Activated CD4-positive, alpha-beta T cell treated with anti-CD3 and anti-CD28 coated beads for 36 hours (primary cell): ENCODE data around the gene MICU1. TPM values are rescaled to one million over a fixed set of nuclear protein-coding genes. Genes with fewer than 3 reads are reported as not detected.
"Not testable (repeated sequence)": the region's sequence is repeated elsewhere in the genome, so short reads cannot be mapped to it uniquely, and the experiment has no call there.

Experiments used
- ATAC-seq: fragments of 200-7000 bp; cut with Tn5 transposase; one replicate; pipeline ENCODE4 v1.10.0; 2021; ENCODE audit warnings: mild to moderate bottlenecking, moderate library complexity
- CTCF ChIA-PET: fragments of 350-600 bp; sonication (Branson Sonifier 250); formaldehyde crosslinking; loops from one replicate; lab custom pipeline; 2021; ENCODE audit warnings: antibody characterized with exemption; lab: Charles Lee
- POLR2A ChIA-PET: fragments of 350-600 bp; sonication (Branson Sonifier 250); formaldehyde crosslinking; loops from one replicate; lab custom pipeline; 2021; ENCODE audit warnings: antibody characterized with exemption, inconsistent platforms; lab: Charles Lee
- DNase-seq: peaks from one replicate; pipeline ENCODE4 v3.0.0-alpha.2; 2020
- H3K27ac Mint-ChIP-seq: one replicate; pipeline ENCODE4 v1.8.0; 2021; ENCODE audit warnings: mixed read lengths
- H3K27me3 Mint-ChIP-seq: one replicate; pipeline ENCODE4 v1.8.0; 2021; ENCODE audit warnings: mixed read lengths
- H3K36me3 Mint-ChIP-seq: one replicate; pipeline ENCODE4 v1.8.0; 2021; ENCODE audit warnings: low read depth, mixed read lengths
- H3K4me1 Mint-ChIP-seq: one replicate; pipeline ENCODE4 v1.8.0; 2021; ENCODE audit warnings: mixed read lengths
- H3K4me3 Mint-ChIP-seq: one replicate; pipeline ENCODE4 v1.8.0; 2021; ENCODE audit warnings: mild to moderate bottlenecking, moderate library complexity, mixed read lengths
- H3K9me3 Mint-ChIP-seq: one replicate; pipeline ENCODE4 v1.8.0; 2021; ENCODE audit warnings: low read depth, mixed read lengths
- intact Hi-C, 2 experiments: fragments of 100-400 bp; cut with DNase I in 1 of 2; cut with micrococcal nuclease in 1 of 2; formaldehyde crosslinking; loops; one replicate each; pipeline versions ENCODE4 v1.14.2 to v1.15.1; 2022 to 2024; cut with DNase I, micrococcal nuclease
- total RNA-seq, 2 experiments: library from RNA; stranded (reverse); gene quantifications; one replicate each; pipeline ENCODE4 v1.2.3, GENCODE V29; 2021

MICU1 gene
- total RNA-seq, 2 experiments from 2014 or later = 41.0 to 51.5 TPM

- ATAC-seq (no peak), DNase-seq (no peak)
- ChIA-PET CTCF (no interaction called here), POLR2A (no interaction called here)
- Mint-ChIP-seq H3K9me3 (no peaks in the 10 kb centered on the region), H3K27ac (no peak overlapping the region), H3K27me3 (no peaks in the 10 kb centered on the region), H3K4me3 (no peak overlapping the region), H3K36me3 (peaks cover 31% of the 10 kb centered on the region), H3K4me1 (peaks cover 2% of the 10 kb centered on the region)
- intact Hi-C loops = no loop called here
These were observed 155.2 kb downstream of the MICU1 start for GRCh38 chr10:72470666-72471065.

GRCh38 chr10:72467064-72467463 is 158.8 kb downstream of the MICU1 start:
- not testable (repeated sequence) for ATAC-seq

GRCh38 chr10:72466018-72466417 is 159.9 kb downstream of the MICU1 start:
- H3K27me3 Mint-ChIP-seq = no peaks in the 10 kb centered on the region
- peaks cover 5% of the 10 kb centered on the region for H3K36me3 Mint-ChIP-seq
- intact Hi-C loops = no loop called here
- H3K4me3 Mint-ChIP-seq = no peak overlapping the region
- H3K9me3 Mint-ChIP-seq = no peaks in the 10 kb centered on the region
- peaks cover 2% of the 10 kb centered on the region for H3K4me1 Mint-ChIP-seq
- DNase-seq (no peak), ATAC-seq (no peak)
- POLR2A ChIA-PET = no interaction called here
- H3K27ac Mint-ChIP-seq = no peak overlapping the region
- CTCF ChIA-PET = interaction anchor here (0.5 kb wide), 1 partner anchor 87 kb away, joined by 4 read pairs; no protein-coding TSS in a partner anchor

More at GRCh38 chr10:72467064-72467463, 158.8 kb downstream of the MICU1 start:
- H3K36me3 Mint-ChIP-seq, intact Hi-C loops, CTCF ChIA-PET, POLR2A ChIA-PET, DNase-seq, H3K4me3 Mint-ChIP-seq, H3K4me1 Mint-ChIP-seq, H3K27ac Mint-ChIP-seq, H3K9me3 Mint-ChIP-seq, H3K27me3 Mint-ChIP-seq: not testable (repeated sequence)

- ChIA-PET CTCF (interaction anchor here (0.7 to 1.3 kb wide), 2 partner anchors 15 to 101 kb away, joined by 3 read pairs; no protein-coding TSS in a partner anchor), POLR2A (no interaction called here)
- intact Hi-C loops = no loop called here
- Mint-ChIP-seq H3K27me3 (no peaks in the 10 kb centered on the region), H3K27ac (no peak overlapping the region), H3K4me1 (peaks cover 2% of the 10 kb centered on the region), H3K9me3 (no peaks in the 10 kb centered on the region), H3K4me3 (no peak overlapping the region), H3K36me3 (peaks cover 7% of the 10 kb centered on the region)
- DNase-seq = no peak
- no peak for ATAC-seq
These were observed 161.4 kb downstream of the MICU1 start for GRCh38 chr10:72464438-72464837.

- no peak overlapping the region for H3K4me3 Mint-ChIP-seq
- ChIA-PET CTCF (interaction anchor here (0.7 kb wide), 1 partner anchor 18 kb away, joined by 3 read pairs; no protein-coding TSS in a partner anchor), POLR2A (interaction anchor here (0.6 kb wide), 1 partner anchor 7 kb away, joined by 4 read pairs; no protein-coding TSS in a partner anchor)
- DNase-seq (no peak), ATAC-seq (no peak)
- no peak overlapping the region for H3K27ac Mint-ChIP-seq
- no peaks in the 10 kb centered on the region for H3K9me3 Mint-ChIP-seq
- intact Hi-C loops = no loop called here
- H3K36me3 Mint-ChIP-seq = peaks cover 5% of the 10 kb centered on the region
- H3K27me3 Mint-ChIP-seq = no peaks in the 10 kb centered on the region
- peaks cover 2% of the 10 kb centered on the region for H3K4me1 Mint-ChIP-seq
These were observed 163.6 kb downstream of the MICU1 start for GRCh38 chr10:72462261-72462660.

DNA sequence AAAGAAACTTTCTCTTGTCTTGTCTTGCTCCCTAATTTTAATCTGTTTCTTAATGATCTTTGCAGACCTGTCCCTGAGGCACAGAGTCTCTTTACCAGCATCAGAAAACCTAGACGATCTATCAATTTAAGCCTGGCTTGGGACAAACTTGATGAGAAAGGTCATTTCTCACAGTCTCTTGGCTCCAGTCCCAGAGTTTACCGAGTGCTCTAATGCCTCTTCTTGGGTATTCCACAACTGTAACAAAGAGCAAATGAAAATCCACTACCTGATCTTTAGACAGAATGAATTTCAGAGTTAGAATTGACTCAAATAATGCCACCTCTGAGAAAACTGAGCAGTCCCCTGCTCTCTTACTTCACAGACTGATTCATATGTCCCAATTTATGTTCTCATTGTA is 164.8 kb downstream of the MICU1 start:
- ChIA-PET CTCF (no interaction called here), POLR2A (no interaction called here)
- Mint-ChIP-seq H3K4me1 (peaks cover 2% of the 10 kb centered on the region), H3K27me3 (no peaks in the 10 kb centered on the region), H3K9me3 (no peaks in the 10 kb centered on the region), H3K36me3 (peaks cover 5% of the 10 kb centered on the region), H3K4me3 (no peak overlapping the region), H3K27ac (no peak overlapping the region)
- intact Hi-C loops = no loop called here
- DNase-seq (no peak), ATAC-seq (no peak)

DNA sequence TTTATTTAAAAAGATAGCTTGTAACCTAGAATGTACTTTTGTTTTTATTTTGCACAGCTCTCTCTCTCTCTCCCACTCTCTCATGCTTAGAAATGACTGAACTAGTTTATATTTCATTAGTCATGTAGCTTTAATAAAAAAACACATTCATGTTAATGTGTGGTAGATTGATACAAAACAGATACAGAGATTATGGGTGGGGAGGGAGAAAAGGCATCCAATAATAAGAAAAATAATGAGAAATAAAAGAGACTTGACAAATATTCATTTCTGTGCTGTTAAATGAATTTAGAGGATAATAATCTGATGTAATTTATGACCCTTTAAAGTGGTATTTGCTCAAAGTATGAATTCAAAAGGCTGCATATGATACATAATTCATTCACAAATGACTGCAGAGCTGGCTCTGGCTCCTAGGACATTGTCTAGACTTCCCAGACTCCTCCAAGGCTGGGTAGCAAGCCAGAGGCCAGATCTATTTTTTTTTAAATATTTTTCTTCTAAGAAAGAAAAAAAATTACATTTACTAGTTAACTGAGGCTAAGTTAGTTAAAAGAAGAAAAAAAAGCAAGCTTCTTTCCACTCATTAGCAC is 165.5 kb downstream of the MICU1 start:
- Mint-ChIP-seq H3K27ac (no peak overlapping the region), H3K9me3 (no peaks in the 10 kb centered on the region), H3K4me3 (no peak overlapping the region), H3K27me3 (no peaks in the 10 kb centered on the region), H3K4me1 (no peaks in the 10 kb centered on the region), H3K36me3 (peaks cover 5% of the 10 kb centered on the region)
- CTCF ChIA-PET = no interaction called here
- ATAC-seq = no peak
- intact Hi-C loops = no loop called here
- POLR2A ChIA-PET = interaction anchor here (0.7 kb wide), 1 partner anchor 1263 kb away, joined by 4 read pairs; no protein-coding TSS in a partner anchor
- no peak for DNase-seq

DNA sequence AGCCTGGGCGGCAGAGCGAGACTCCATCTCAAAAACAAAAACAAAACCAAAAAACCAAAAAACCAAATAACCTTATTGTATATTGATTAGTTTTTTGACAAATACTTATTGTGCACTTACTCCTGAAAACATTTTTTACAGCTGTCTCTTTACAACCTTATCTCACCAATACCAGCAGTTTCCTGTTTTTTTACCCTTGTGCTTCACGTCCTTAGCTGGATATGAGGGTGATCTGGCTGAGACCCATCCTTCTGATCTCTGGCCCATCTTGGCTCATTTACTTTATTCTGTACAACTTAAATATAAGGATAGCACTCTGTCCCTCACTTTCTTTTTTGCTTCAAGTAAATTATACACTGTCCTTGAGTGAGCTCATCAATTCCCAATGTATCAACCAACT is 166.6 kb downstream of the MICU1 start:
- no peak for ATAC-seq
- no peak for DNase-seq
- Mint-ChIP-seq H3K9me3 (no peaks in the 10 kb centered on the region), H3K27ac (no peak overlapping the region), H3K36me3 (peaks cover 5% of the 10 kb centered on the region), H3K4me3 (no peak overlapping the region), H3K4me1 (no peaks in the 10 kb centered on the region), H3K27me3 (no peaks in the 10 kb centered on the region)
- ChIA-PET CTCF (no interaction called here), POLR2A (no interaction called here)
- intact Hi-C loops = no loop called here

DNA sequence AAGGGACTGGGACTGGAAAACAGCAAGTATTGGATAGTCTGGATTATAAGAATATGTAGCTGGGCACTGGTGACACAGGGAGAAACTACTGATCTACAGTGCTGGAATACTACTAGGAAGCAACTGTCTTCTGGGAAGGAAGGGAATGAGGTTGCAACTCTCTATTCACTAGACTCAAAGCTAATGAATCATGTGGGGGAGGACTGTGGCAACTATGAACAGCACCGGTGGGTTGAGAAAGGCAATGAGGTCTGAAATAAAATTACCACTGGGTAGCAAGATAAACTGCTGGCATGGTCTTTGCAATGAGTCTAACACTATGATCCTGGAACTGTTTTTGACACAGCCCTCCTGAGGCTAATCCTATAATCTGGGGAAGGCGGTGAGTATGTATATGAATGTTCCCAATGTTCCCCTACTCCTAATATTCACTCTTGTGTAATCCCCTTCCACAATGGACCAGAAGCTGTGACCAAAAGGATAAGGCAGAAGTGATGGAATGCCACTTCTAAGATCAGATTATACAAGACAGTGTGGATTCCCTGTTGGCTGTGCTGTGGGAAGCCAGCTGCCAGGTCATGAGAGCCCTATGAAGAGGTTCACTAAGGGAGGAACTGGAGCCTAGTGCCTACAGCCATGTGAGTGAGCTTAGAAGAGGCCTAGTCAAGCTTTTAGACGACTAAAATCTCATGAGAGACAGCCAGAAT is 169.8 kb downstream of the MICU1 start:
- ChIA-PET POLR2A (no interaction called here), CTCF (interaction anchor here (0.6 to 1.4 kb wide), 3 partner anchors 10 to 479 kb away, joined by 3 read pairs; no protein-coding TSS in a partner anchor)
- Mint-ChIP-seq H3K27me3 (no peaks in the 10 kb centered on the region), H3K9me3 (no peaks in the 10 kb centered on the region), H3K36me3 (peaks cover 3% of the 10 kb centered on the region), H3K4me1 (no peaks in the 10 kb centered on the region), H3K27ac (no peak overlapping the region), H3K4me3 (no peak overlapping the region)
- DNase-seq (no peak), ATAC-seq (no peak)
- intact Hi-C loops = no loop called here

DNA sequence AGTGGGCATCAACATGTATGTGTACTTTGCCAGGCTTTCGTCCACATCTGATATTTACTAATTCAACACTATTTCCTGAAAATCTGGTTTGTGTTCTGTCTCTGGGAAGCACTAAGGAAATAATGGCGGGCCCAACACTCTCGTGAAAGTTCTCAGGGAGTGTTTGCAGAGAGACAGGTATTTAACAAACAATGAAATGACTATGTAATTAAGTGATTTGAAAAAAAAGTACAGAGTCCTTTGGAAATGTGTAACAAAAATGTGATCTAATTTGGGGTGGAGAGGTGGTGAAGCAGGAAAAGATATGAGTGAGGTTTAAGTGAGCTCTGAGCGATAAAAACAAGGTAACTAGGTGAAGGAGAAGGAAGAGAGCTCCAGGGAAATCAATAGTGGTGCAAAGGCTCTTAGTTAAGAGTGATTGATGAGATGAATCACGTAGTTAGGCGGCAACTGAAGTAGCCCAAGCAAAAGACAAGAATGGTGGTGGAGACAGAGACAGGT is 175.9 kb downstream of the MICU1 start:
- no peaks in the 10 kb centered on the region for H3K9me3 Mint-ChIP-seq
- CTCF ChIA-PET = interaction anchor here (1.6 kb wide), 1 partner anchor 15 kb away, joined by 3 read pairs; no protein-coding TSS in a partner anchor
- H3K4me1 Mint-ChIP-seq = no peaks in the 10 kb centered on the region
- H3K36me3 Mint-ChIP-seq = peaks cover 7% of the 10 kb centered on the region
- H3K27me3 Mint-ChIP-seq = no peaks in the 10 kb centered on the region
- DNase-seq (no peak), ATAC-seq (no peak)
- H3K4me3 Mint-ChIP-seq = no peak overlapping the region
- no peak overlapping the region for H3K27ac Mint-ChIP-seq
- POLR2A ChIA-PET = no interaction called here
- intact Hi-C loops = no loop called here

- intact Hi-C loops = no loop called here
- peaks cover 2% of the 10 kb centered on the region for H3K9me3 Mint-ChIP-seq
- ATAC-seq (no peak), DNase-seq (no peak)
- H3K36me3 Mint-ChIP-seq = peaks cover 10% of the 10 kb centered on the region
- H3K4me1 Mint-ChIP-seq = no peaks in the 10 kb centered on the region
- no peak overlapping the region for H3K27ac Mint-ChIP-seq
- H3K4me3 Mint-ChIP-seq = no peak overlapping the region
- ChIA-PET CTCF (interaction anchor here (1.1 kb wide), 1 partner anchor 10 kb away, joined by 3 read pairs; no protein-coding TSS in a partner anchor), POLR2A (no interaction called here)
- H3K27me3 Mint-ChIP-seq = no peaks in the 10 kb centered on the region
These were observed 180.0 kb downstream of the MICU1 start for GRCh38 chr10:72445851-72446250.
